Measurements from ENCODE around the gene DNAH17. TPM values are rescaled to one million over a fixed set of nuclear protein-coding genes. Genes with fewer than 3 reads are reported as not detected.

DNAH17 gene
- polyA plus RNA-seq, 1 experiment, result not detected

- ChIA-PET POLR2A (no interaction called here), CTCF (interaction anchor here (3.7 kb wide), 1 partner anchor 209 kb away, joined by 83 read pairs; no protein-coding TSS in a partner anchor)
- 0 out of 2 replicates have a peak, but pooled peaks cover 1% of the 10 kb centered on the region for H3K27me3 ChIP-seq (ENCODE audit: control insufficient read depth, insufficient read depth, low read length)
- TF ChIP-seq, protein P1, sequence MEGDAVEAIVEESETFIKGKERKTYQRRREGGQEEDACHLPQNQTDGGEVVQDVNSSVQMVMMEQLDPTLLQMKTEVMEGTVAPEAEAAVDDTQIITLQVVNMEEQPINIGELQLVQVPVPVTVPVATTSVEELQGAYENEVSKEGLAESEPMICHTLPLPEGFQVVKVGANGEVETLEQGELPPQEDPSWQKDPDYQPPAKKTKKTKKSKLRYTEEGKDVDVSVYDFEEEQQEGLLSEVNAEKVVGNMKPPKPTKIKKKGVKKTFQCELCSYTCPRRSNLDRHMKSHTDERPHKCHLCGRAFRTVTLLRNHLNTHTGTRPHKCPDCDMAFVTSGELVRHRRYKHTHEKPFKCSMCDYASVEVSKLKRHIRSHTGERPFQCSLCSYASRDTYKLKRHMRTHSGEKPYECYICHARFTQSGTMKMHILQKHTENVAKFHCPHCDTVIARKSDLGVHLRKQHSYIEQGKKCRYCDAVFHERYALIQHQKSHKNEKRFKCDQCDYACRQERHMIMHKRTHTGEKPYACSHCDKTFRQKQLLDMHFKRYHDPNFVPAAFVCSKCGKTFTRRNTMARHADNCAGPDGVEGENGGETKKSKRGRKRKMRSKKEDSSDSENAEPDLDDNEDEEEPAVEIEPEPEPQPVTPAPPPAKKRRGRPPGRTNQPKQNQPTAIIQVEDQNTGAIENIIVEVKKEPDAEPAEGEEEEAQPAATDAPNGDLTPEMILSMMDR (IDR thresholded peaks at IDR 0.05; ENCODE audit: insufficient read depth, low read depth, low read length), result no peak
- no peak for DNase-seq (ENCODE audit: low read depth)
- no peak overlapping the region for H3K4me3 ChIP-seq (ENCODE audit: low read depth, low read length)
- no peaks in the 10 kb centered on the region for H3K36me3 ChIP-seq (ENCODE audit: control insufficient read depth, insufficient read depth, low read length)
Measured at GRCh38 chr17:78499715-78500540, 77.3 kb downstream of the DNAH17 start.

GRCh38 chr17:78498848-78499247, 78.3 kb downstream of the DNAH17 start:
- Histone ChIP-seq H3K4me3 (ENCODE audit: low read depth, low read length) (no peak overlapping the region), H3K27me3 (ENCODE audit: control insufficient read depth, insufficient read depth, low read length) (peaks cover 3% of the 10 kb centered on the region; the same call in 1 of the 2 replicates), H3K36me3 (ENCODE audit: control insufficient read depth, insufficient read depth, low read length) (no peaks in the 10 kb centered on the region)
- ChIA-PET CTCF (interaction anchor here (0.7 to 3.7 kb wide), 2 partner anchors 210 to 367 kb away, joined by 3 to 83 read pairs; no protein-coding TSS in a partner anchor), POLR2A (no interaction called here)
- DNase-seq (ENCODE audit: low read depth), result no peak
- TF ChIP-seq, protein P1 (IDR thresholded peaks at IDR 0.05; ENCODE audit: insufficient read depth, low read depth, low read length), result no peak

GRCh38 chr17:78497115-78497540, 80.1 kb downstream of the DNAH17 start:
- Histone ChIP-seq H3K4me3 (ENCODE audit: low read depth, low read length) (no peak overlapping the region), H3K36me3 (ENCODE audit: control insufficient read depth, insufficient read depth, low read length) (no peaks in the 10 kb centered on the region), H3K27me3 (ENCODE audit: control insufficient read depth, insufficient read depth, low read length) (peaks cover 4% of the 10 kb centered on the region; the same call in 1 of the 2 replicates)
- ChIA-PET CTCF (interaction anchor here (0.6 to 3.7 kb wide), 36 partner anchors 9 to 474 kb away, joined by 3 to 83 read pairs (median 4); no protein-coding TSS in a partner anchor), POLR2A (no interaction called here)
- no peak for DNase-seq (ENCODE audit: low read depth)
- TF ChIP-seq, protein P1 (IDR thresholded peaks at IDR 0.05; ENCODE audit: insufficient read depth, low read depth, low read length), result peak; percentile 78

DNA sequence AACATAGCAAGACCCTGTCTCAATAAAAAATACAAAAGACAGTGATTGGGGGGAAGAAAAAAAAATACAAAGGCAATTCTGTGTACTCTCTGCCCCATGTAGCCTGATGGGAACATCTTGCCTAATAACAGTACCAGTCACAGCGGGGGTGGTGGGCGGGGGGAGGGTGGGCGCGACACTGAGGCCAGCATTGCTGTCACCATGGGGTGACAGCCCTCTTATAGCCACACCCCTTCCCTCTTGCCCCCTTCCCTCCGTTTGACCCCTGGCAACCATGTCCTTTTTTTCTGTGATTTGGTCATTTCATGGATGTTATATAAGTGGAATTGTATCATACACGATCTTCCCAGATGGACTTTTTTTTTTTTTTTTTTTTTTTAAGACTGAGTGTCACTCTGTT, 80.9 kb downstream of the DNAH17 start:
- POLR2A ChIA-PET, result no interaction called here
- DNase-seq (ENCODE audit: low read depth), result no peak
- H3K27me3 ChIP-seq (ENCODE audit: control insufficient read depth, insufficient read depth, low read length), result peaks cover 3% of the 10 kb centered on the region; the same call in 1 of the 2 replicates
- H3K4me3 ChIP-seq (ENCODE audit: low read depth, low read length), result no peak overlapping the region
- CTCF ChIA-PET, result interaction anchor here (0.7 to 3.7 kb wide), 24 partner anchors 9 to 475 kb away, joined by 3 to 83 read pairs (median 4); no protein-coding TSS in a partner anchor
- no peaks in the 10 kb centered on the region for H3K36me3 ChIP-seq (ENCODE audit: control insufficient read depth, insufficient read depth, low read length)
- TF ChIP-seq, protein P1 (IDR thresholded peaks at IDR 0.05; ENCODE audit: insufficient read depth, low read depth, low read length), result no peak

DNA sequence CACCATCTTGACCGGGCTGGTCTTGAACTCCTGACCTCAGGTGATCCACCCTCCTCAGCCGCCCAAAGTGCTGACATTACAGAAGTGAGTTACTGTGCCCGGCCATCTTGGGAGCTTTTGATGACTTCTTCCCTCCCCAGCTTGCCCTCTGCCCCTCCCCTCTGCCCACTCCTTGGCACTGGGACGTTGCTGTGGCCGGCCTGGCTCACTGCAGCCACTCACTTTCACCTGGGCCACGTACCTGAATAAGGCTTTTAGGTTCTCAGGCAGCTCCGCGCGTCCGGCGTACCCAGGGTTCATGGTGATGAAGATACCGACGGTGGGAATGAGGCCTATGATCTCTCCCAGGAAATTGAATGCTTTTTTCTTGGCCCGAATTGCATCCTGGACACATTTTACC, 81.6 kb downstream of the DNAH17 start:
- no peak for DNase-seq (ENCODE audit: low read depth)
- Histone ChIP-seq H3K4me3 (ENCODE audit: low read depth, low read length) (no peak overlapping the region), H3K27me3 (ENCODE audit: control insufficient read depth, insufficient read depth, low read length) (peaks cover 3% of the 10 kb centered on the region; the same call in 1 of the 2 replicates), H3K36me3 (ENCODE audit: control insufficient read depth, insufficient read depth, low read length) (no peaks in the 10 kb centered on the region)
- CTCF ChIA-PET, result interaction anchor here (1.5 kb wide), 1 partner anchor 213 kb away, joined by 17 read pairs; no protein-coding TSS in a partner anchor
- POLR2A ChIA-PET, result no interaction called here
- TF ChIP-seq, protein P1 (IDR thresholded peaks at IDR 0.05; ENCODE audit: insufficient read depth, low read depth, low read length), result no peak
